GM15510 (cell line): Measurements from ENCODE around the gene DNAH10.

Experiments used
- POLR2A ChIP-seq: IDR thresholded peaks from 3 replicates; pipeline ENCODE4 v1.6.1; 2011; ENCODE audit warnings: borderline replicate concordance; ENCODE audit not compliant: insufficient read length; ENCODE audit errors: extremely low read depth

DNAH10 gene

DNA sequence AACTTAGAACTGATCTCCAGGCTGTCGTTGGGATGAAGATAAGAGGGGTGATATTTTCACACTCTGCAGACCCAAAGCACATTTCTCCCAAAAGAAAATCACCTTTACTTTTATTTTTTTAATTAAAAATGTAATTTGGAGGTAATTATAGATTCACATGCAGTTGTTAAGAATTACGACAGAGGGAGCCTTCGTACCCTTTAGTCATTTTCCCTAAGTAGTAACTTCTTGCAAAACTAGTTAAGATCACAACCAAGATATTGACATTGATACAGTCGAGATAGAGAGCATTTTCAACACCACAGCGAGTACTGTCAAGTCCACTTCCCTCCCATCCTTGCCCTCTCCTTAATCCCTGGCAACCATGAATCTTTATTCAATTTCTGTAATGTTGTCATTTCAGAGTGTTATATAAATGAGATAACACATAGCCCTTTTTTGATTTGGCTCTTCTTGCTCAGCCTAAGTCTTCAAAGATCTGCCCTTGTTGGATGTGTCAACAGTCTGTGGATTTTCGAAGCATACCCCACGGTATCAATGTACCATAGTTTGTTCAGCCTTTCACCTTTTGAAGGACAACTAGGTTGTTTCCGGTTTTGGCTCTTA lies 39.6 kb downstream of the DNAH10 start:
- no peak for TF ChIP-seq POLR2A

DNA sequence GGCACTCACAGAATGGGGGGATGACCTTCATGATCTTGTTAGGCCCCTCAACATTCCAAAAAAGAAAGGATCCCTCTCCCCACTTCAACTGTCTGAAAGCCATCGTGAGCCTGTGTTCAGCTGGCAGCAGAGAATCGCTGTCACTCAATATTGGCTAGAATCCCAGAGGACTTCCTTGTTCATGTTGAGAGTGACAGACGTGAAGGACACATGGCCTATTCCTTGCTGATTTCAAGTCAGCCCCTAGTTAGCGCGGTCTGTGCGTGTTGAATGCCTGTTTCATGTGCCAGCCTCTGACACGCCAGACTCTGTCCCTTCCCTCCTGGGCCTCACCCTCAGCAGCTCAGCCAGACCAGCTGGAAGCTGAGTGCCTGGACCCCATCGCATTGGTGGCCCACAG lies 43.1 kb downstream of the DNAH10 start:
- TF ChIP-seq POLR2A: no peak

DNA sequence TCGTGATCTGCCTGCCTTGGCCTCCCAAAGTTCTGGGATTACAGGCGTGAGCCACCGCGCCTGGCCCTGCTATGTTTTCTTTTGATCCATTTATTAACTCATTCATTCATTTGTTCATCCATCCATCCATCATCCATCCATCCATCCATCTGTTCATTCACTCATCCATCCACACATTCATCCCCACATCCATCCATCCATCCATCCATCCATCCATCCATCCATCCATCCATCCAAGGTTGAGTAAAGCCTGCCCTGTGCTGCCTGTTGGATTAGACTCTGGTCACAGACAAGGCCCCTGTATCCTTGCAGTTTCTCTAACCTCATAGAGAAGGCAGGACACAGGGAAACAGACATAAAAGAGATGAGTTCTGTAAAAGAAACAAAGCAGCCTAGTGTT lies 44.9 kb downstream of the DNAH10 start:
- no peak for TF ChIP-seq POLR2A

DNA sequence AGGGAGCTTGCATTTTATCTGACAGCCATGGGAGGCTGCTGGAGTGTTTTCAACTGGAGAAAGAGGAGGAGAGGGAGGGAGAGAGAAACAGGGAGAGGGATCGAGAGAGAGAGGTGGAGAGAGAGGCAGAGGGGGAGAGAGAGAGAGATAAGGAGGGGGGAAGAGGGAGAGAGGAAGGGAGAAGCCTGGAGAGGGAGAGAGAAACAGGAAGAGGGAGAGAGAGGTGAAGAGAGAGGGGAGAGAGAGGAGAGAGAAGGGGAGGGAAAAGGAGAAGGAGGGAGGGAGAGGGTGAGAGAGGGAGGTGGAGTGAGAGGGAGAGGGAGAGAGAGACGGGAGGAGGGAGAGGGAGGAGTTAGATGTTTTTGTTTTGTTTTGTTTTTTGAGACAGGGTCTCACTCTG lies 45.6 kb downstream of the DNAH10 start:
- no peak for TF ChIP-seq POLR2A

DNA sequence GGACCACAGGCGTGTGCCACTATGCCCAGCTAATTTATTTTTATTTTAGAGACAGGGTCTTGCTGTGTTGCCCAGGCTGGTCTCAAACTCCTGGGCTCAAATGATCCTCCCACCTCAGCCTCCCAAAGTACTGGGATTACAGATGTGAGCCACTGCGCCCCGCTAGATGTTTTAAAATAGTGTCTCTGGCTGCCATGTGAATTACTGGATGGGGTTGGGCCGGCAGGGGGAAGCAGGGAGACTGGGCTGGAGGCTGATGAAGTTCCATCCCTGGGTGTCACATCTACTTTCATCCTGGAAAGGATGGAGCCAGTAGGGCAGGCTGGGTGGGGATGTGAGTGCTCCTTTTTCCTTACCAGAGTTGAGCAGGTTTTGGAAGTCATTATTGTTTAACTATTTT lies 46.1 kb downstream of the DNAH10 start:
- no peak for TF ChIP-seq POLR2A

DNA sequence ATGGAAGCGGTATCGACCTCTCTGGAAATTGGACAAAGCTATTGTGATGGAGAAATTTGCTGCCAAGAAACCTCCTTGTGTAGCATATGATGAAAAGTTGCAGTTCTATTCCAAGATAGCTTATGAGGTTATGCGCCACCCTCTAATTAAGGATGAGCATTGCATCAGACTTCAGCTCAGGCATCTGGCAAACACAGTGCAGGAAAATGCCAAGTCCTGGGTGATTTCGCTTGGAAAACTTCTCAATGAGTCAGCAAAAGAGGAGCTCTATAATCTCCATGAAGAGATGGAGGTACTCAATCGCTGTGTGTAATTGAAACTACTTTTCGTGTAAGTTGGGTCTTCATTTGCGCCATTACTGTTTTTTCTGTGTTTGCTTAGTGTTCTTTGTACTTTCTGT lies 51.2 kb downstream of the DNAH10 start:
- TF ChIP-seq POLR2A: no peak

DNA sequence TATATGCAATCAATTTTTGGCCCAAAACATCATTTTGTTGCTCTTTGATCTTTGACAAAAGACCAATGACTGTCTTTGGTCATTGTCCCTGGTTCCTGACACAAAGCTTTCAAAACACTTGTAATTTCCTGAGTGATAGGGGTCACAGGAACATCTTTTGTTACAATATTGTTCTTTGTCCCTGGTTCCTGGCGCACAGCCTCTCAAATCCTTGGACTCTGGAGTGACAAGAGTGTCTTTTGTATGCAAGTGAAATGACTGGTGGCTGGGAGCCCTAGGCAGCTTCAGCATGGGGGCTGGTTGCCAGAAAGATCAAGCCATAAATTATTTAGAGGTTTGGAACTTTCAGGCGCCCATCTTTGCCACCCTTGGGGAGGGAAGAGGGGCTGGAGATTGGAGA lies 53.9 kb downstream of the DNAH10 start:
- no peak for TF ChIP-seq POLR2A

DNA sequence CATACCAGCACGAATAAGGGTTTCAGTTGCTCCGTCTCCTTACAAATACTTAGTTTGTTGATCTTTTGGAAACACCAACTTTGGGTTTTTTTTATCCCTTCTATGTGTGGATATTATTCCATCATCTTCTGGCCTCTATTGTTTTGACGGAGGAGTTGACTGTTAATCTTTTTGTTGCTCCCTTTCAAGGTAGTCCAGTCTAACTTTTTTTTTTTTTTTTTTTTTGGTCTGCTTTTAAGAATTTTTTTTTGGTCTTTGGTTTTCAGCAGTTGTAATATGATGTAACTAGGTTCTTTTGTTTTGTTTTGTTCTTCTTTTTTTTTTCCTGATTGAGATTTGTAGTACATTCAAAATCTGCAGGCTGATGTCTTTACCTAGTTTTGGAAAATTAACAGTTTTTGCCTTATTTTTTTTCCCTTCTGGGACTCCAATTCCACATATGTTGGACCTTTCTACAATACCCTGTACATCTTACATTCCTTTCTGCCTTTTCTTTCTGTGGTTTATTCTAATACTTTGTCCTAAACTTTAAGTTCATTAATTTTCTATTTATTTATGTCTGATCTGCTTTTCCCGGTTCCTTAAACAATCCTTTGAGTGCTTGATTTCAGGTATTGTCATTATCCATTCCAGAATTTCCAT lies 54.9 kb downstream of the DNAH10 start:
- TF ChIP-seq POLR2A: no peak

DNA sequence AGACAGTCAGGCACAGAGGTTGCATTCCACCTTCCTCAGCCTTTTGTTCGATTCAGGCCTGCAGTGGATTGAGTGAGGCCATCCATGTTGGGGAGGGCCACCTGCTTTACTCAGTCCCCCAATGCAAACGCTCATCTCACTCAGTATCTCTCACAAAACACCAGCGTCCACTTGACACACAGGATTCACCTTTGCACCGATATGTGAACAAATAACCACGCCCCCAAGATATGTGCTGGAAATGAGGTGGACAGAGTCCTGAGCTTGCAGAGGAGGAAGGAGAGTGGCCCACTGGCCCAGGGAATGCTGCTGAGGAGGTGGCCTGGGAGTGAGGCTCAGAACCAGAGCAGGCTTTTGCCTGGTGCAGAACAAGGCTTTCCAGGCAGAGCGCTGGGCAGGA lies 60.7 kb downstream of the DNAH10 start:
- no peak for TF ChIP-seq POLR2A

DNA sequence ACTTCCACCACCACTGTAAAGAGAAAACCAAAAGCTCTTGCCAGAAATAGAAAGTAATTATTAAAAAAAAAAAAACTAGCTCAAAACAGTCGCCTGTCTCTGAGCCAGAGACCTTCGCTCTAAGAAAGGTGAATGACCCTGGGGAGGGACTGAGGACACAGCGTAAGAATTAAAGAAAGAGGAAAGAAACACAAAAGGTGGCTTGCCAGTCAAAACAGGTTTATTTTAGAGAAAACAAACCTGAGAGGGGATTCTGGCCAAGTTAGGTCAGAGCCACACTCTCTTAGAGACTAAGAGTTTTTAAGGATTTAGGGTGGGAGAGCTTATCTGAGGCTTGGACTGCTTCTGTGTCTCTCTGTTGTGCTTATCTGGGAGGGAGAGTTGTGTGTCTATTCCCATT lies 66.0 kb downstream of the DNAH10 start:
- TF ChIP-seq POLR2A: no peak

DNA sequence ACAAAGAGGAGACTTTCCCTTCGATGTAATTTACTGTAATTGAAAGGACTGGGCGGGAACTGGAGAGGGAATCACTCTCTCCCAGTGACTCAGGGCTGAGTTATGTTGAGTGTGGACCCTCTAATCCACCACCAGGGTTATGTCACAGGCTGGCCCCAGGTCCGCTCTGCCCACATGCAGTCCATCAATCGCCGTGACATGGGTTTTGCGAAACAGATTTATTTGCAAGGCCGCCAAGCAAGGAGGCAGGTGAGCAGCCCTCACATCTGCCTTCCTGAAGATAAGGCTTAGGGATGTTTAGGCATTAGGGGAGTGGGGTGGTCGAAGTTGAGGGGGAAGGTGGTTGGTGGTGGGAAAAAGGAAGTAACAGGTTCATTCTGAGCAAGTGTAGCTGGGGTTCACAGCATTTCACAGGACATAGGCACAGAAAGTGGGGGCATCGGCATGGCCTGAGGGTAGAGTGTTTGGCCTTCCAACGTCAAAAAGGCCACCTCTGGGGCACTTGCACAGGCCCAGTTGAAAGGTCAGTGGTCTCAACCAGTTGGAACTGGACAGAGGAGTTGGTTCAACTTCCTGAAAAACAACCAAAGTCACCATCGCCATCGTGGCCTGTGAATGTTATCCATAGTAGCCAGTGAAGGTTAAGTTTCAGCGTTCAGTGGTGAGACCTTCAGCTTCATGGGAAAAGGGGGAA lies 66.9 kb downstream of the DNAH10 start:
- no peak for TF ChIP-seq POLR2A

DNA sequence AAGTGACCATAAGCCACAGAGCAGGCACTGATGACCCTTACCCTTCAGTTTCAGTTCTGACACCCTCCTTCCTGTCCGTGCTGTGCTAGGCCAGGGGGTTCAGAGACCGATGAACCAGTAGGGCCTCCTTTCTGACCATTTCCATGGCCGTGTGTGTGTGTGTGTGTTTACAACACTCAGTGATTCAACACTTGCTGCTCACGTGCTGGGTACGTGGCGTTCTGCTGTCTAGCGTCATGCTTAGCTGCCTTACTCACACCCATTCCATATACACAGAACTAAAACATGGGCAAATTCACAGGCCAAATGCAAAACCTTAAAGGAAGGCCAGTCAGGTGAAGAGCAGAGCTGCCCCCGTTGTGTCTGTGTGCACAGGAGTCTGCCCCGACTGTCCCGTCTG lies 67.5 kb downstream of the DNAH10 start:
- TF ChIP-seq POLR2A: no peak

DNA sequence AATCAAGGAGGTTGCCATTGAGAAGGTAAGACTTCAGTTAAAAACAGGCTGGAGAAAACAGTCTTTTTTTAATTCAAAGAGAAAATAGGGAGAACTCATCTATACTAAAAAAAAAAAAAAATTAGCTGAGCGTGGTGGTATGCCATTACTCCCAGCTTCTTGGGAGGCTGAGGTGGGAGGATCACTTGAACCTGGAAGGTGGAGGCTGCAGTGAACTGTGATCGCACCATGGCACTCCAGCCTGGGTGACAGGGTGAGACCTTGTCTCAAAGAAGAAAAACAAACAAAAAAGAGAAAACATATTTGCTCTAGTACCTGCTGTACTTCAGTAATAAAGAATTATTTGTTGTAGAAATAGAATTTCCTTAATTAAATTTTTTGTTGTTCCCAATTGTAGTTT lies 68.6 kb downstream of the DNAH10 start:
- no peak for TF ChIP-seq POLR2A

DNA sequence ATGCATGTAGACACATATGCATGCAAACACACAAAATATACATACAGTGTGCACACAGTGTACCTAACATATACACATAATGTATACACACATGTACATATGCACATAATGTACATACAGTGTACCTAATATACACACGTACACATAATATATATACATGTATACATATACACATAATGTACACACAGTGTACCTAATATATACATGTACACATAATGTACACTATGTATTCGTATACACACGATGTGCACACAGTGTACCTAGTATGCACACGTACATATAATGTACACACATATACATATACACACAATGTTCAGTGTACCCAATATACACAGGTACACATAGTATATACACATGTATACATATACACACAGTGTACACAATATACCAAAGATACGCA lies 70.0 kb downstream of the DNAH10 start:
- TF ChIP-seq POLR2A: no peak

DNA sequence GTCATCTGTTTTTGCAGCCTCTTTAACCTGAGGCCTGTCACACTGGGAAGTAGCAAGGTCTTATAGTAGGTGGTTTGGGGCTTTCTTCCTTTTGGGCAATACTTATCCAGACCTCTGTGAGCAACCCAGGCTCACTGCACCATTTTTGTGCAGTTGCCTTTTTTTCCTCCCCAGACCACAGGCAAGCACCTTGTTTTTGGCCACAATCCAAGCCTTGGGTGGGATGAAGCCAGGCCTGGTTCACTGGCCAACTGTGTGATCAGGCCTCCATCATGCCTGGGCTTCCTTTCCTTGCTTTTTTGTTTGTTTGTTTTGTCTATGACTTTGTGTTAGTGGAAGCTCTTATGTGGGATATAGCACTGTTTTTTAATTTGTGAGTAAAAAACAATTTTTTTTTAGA lies 71.7 kb downstream of the DNAH10 start:
- TF ChIP-seq POLR2A: no peak

DNA sequence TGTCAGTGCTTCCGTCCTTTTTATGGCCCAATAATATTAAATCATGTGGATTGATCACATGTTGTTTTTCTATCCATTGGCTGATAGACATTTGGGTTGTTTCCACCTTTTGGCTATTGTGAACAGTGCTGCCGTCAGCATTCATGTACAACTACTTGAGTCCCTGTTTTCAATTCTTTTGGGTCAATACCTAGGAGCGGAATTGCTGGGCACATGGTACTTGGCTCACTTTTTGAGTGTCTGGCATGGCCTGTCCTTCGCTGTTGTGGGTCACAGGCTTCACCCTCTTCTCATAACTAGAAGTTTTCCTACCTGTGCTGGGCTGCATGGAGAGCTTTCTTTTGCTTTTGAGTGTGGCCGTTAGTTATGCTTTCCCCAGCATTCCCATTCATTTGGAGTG lies 72.7 kb downstream of the DNAH10 start:
- no peak for TF ChIP-seq POLR2A
